Transverse colon (tissue), 4 donors: ENCODE data around the gene ACE.

Source experiments
- CTCF ChIP-seq, 5 experiments: fragments of 200-600 bp in 3 of 5; fragments of 450-650 bp in 2 of 5; sonication (generic) in 3 of 5; IDR thresholded peaks; 1 replicate in 2 of 5; 2 replicates in 3 of 5; pipeline ENCODE4 v1.5.1; 2016 to 2017; ENCODE audit warnings: antibody characterized with exemption in 5 of 5, inconsistent platforms in 3 of 5, mild to moderate bottlenecking in 2 of 5, moderate library complexity in 1 of 5
- EP300 ChIP-seq: sonication (generic); formaldehyde crosslinking; IDR thresholded peaks from one replicate; pipeline ENCODE4 v1.6.1; 2017; ENCODE audit warnings: antibody characterized with exemption, low read depth
- POLR2A ChIP-seq: fragments of 450-650 bp; IDR thresholded peaks from one replicate; pipeline ENCODE4 v1.6.1; 2016; ENCODE audit warnings: antibody characterized with exemption, mild to moderate bottlenecking, moderate library complexity
- POLR2AphosphoS5 ChIP-seq, 3 donors: sonication (generic); formaldehyde crosslinking; IDR thresholded peaks; one replicate each; pipeline ENCODE4 v1.6.1; 2016; ENCODE audit warnings: antibody characterized with exemption in 3 of 3

- TF ChIP-seq POLR2A (no peak), EP300 (no peak), CTCF (IDR thresholded peaks at IDR 0.05) (no peak), POLR2AphosphoS5 (IDR thresholded peaks at IDR 0.05) (no peak)
These were observed 50.0 kb downstream of the ACE start for GRCh38 chr17:63526861-63527260.
